Hypothalamus (tissue), 51 donors: Measurements from ENCODE around the gene DNLZ.
"Not testable (repeated sequence)": the region's sequence is repeated elsewhere in the genome, so short reads cannot be mapped to it uniquely, and the experiment has no call there.

ENCODE experiments used
- DNase-seq, 51 donors: peaks; one replicate each; lab custom pipeline; 2025; lab: John Stamatoyannopoulos, UW

DNLZ gene

GRCh38 chr9:136321561-136321960 lies 42.0 kb downstream of the DNLZ start:
- no peak for DNase-seq

DNA sequence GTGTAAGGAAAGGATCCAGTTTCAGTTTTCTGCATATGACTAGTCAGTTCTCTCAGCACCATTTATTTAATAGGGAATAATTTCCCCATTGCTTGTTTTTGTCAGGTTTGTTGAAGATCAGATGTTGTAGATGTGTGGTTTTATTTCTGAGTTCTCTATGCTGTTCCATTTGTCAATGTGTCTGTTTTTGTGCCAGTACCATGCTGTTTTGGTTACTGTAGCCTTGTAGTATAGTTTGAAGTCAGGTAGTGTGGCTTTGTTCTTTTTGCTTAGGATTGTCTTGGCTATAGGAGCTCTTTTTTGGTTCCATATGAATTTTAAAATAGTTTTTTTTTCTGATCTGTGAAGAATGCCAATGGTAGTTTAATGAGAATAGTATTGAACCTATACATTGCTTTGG lies 42.6 kb downstream of the DNLZ start:
- not testable (repeated sequence) for DNase-seq

GRCh38 chr9:136319955-136320354 lies 43.6 kb downstream of the DNLZ start:
- not testable (repeated sequence) for DNase-seq

DNA sequence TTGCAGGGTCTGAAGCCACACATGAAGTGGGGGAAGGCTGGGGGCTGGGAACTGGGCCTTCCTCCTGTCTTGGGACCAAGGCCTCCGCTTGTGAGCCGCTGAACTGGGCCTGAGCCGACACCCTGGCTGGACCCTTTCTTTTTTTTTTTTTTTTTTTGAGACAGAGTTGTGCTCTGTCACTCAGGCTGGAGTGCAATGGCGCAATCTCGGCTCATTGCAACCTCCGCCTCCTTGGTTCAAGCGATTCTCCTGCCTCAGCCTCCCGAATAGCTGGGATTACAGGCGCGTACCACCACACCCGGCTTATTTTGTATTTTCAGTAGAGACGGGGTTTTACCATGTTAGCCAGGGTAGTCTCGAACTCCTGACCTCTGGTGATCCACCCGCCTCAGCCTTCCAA lies 44.3 kb downstream of the DNLZ start:
- DNase-seq, result not testable (repeated sequence)

DNA sequence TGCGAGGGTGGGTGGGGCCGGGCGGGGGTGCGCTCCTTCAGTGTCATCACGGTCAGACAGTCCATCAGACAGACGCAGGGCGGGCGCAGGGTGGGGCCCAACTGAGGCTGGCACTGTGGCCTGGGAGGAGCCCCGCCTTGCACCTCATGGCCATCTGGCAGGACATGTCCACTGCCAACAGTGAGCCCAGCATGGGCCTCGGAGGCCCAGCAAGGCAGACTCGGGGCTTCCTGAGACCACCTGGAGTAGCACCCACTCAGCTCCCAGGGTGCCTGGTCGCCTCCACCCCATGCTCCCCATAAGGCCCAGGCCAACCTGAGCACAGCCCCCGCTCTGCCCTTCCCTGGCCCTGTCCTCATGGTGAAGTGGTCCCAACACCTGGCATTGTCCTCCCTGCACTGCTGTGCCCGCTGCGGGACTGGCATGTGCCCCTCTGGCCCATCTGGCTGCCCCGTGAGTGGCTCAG lies 44.7 kb downstream of the DNLZ start:
- no peak for DNase-seq

DNA sequence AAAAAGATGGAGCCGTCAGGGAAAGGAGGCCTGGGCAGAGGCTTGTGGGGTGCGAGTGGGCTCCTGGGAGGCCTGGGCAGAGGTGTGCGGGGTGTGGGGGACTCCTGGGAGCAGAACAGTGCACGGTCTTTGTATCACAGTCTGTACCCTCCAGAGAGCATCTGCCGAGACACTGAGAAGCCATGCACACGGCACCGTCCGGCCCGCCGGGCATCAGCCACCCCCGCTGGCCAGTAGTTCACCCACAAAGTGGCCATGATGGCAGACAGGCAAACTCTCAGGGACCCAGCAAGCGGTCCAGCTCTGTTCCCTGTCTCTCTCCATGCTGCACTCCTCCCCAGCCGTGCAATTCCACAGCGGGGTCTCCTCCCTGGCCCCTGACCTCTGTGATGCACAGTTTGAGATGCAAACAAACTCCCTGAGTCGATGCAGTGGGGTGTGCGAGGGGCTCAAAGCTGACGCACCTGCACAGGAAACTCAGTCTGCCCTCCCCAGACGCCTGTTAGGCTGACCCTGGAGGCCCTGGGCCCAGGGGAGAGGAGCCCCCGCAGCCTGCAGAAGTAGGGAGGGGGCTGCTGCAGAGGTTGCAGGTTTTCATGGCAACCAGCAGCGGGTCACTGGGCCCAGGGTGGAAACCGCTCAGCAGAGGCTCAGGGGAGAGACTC lies 45.3 kb downstream of the DNLZ start:
- no peak for DNase-seq

- no peak for DNase-seq
These were observed 45.8 kb downstream of the DNLZ start for GRCh38 chr9:136317695-136318094.

DNA sequence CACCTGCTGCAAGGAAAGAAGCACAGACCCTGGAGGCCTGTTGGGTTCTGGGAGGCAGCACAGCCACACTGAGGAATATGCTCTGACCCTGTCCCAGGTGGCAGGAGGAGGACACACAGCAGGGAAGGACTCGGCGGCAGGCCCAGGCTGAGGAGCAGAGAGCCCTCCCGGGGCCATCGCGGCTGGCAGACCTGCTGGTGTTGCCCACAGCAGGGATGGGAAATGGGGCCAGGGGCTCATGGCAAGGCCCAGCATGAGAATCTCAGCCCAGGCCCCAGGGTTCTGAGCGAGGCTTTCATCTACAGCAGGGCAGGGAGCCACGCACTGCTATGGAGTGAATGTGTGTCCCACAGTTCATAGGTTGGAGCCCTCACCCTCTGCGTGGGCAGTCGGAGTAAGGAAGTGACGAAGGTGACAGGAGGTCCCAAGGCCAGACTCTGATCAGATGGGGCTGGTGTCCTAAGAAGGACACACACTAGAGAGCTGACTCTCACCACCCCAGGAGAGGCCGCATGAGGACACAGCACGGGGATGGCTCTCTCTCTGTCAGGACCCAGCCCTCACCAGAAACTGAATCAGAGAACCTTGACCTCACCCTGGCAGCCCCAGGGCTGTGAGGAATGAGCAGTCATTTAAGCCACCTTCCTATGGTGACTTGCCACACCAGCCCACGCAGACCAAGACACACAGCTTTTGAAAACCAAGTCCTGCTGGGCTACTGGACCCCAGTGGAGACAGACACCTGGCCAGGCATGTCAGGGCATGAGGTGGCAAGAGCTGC lies 46.5 kb downstream of the DNLZ start:
- no peak for DNase-seq

DNA sequence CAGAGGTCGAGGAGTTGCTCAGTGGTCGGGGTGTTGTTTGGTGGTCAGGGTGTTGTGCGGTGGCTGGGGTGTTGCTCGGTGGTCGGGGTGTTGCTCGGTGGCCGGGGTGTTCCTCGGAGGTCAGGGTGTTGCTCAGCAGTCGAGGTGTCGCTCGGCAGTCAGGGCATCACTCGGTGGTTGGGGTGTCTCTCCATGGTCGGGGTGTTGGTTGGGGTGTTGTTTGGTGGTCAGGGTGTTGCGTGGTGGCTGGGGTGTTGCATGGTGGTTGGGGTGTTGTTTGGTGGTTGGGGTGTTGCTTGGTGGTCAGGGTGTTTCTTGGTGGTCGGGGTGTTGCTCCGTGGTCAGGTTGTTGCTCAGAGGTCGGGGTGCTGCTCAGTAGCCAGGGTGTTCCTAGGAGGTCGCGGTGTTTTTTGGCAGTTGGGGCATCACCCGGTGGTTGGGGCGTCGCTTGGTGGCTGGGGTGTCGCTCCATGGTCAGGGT lies 47.2 kb downstream of the DNLZ start:
- DNase-seq, result no peak

DNA sequence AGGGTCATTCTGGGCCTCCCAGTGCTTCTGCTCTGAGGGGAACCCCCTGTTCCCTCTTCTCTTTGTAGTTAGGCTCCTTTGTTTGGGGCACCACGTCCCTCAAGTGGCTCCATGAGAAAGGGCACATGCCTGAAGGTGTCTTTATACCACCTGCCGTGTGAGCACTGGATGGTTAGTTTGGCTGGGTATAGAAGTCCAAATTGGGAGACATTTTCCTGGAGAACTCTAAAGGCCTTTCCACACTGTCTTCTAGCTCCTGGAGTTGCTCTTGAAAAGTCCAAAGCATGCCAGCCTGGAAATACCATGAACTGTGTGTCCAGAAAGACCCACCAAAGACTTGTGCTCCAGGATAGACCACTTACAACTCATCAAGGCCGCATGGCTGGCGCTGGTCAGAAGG lies 48.6 kb downstream of the DNLZ start:
- DNase-seq, result no peak

GRCh38 chr9:136314056-136314416 lies 49.5 kb downstream of the DNLZ start:
- no peak for DNase-seq

GRCh38 chr9:136313111-136314055 lies 50.2 kb downstream of the DNLZ start:
- no peak for DNase-seq

DNA sequence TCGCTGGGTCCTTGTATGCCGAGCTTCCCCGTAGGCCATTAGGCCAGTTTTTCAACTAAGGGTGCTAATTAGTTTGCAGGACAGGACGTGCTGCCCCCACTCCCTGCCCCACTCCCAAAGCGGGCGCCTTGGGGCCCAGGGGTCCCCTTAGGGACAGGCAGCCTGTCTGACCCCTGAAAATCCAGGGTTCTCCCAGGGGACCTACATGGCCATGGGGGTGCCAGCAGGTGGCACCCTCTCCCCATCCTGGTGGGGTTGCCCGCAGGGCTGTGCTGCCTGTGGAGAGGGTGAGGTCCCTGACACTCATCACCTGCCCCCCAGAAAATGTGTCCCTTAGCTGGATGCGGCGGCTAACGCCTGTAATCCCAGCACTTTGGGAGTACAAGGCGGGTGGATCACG lies 51.1 kb downstream of the DNLZ start:
- DNase-seq, result peak in 26 of 51 donors; percentile 2 to 65 (median 32)

DNA sequence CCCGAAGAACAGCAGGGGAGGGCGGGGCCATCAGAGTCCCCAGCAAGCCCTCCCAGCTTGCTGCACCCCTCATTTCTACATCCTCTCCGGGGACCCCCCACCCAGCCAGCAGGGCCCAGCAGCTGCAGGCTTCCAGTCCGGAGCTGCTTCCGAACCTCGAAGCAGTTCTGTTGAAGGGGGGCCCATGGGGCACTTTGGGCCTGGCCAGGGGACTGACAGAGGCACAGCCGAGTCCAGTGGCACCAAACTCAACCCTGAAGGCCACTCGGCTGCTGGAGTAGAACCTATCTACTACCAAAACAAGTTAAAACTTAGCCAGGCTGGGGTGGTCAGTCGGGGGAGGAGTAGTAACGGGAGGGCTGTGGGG lies 51.6 kb downstream of the DNLZ start:
- DNase-seq, result no peak

- no peak for DNase-seq
These were observed 52.2 kb downstream of the DNLZ start for GRCh38 chr9:136311051-136312008.

DNA sequence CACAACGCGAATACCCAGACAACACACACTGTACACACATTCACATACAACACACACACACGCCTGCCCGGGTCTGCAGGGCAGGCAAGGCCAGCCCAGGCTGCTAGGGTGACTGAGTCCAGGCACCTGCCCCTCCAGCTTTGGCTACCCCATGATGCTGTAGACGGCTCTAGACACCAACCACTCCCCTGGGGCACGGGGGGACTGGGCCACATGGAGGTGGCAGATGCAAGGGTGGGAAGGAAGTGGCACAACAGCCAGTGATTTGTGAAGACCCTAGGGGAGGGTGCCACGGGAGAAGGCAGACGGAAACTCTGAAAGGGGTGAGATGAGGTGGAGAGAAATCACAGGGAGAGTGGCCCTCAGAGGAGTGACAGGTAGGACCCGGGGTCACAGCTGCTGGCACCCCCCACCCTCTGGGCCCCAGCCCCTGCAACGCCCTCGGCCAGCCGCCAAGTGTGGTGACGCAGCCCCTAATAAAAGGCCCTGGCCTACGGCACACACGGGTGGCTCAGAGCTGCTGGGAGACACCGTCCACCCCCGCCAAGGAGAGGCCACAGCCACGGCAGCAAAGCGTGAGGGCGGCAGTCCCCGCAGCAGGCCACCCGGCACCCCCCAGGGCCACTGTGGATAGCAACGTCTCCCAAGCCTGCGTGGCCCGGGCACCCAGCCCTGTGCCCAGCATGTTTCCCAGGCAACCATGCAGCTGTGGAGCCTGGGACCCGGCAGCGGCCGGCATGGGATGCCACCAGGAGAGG lies 53.1 kb downstream of the DNLZ start:
- DNase-seq, result no peak

DNA sequence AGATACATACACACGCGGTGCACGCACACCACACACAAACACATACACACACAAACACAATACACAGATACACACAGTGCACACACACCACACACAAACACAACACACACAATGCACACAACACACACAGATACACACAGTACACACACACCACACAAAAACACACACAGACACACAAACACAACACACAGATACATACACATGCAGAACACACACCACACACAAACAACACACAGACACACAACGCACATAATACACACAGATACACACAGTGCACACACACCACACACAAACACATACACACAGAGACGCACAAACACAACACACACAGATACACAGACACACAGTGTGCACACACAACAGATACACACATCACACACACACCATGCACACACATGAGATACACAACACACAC lies 53.7 kb downstream of the DNLZ start:
- no peak for DNase-seq
